ENCODE data around the gene SLC7A5.
"Not testable (repeated sequence)": the region's sequence is repeated elsewhere in the genome, so short reads cannot be mapped to it uniquely, and the experiment has no call there.

Gene SLC7A5

GRCh38 chr16:87897521-87898505 lies 28.5 kb upstream of the SLC7A5 start:
- H3K27ac Mint-ChIP-seq: peak overlapping the region; percentile 95
- peak; percentile 76 for DNase-seq
- peaks cover 64% of the 10 kb centered on the region for H3K4me1 Mint-ChIP-seq
- H3K4me3 Mint-ChIP-seq: peak overlapping the region; percentile 65
- H3K36me3 Mint-ChIP-seq: no peaks in the 10 kb centered on the region
- CTCF ChIA-PET: interaction anchor here (1.5 to 3.3 kb wide), 6 partner anchors 9 to 119 kb away, joined by 3 to 14 read pairs (median 8); no protein-coding TSS in a partner anchor
- H3K27me3 Mint-ChIP-seq: no peaks in the 10 kb centered on the region
- H3K9me3 Mint-ChIP-seq: no peaks in the 10 kb centered on the region

DNA sequence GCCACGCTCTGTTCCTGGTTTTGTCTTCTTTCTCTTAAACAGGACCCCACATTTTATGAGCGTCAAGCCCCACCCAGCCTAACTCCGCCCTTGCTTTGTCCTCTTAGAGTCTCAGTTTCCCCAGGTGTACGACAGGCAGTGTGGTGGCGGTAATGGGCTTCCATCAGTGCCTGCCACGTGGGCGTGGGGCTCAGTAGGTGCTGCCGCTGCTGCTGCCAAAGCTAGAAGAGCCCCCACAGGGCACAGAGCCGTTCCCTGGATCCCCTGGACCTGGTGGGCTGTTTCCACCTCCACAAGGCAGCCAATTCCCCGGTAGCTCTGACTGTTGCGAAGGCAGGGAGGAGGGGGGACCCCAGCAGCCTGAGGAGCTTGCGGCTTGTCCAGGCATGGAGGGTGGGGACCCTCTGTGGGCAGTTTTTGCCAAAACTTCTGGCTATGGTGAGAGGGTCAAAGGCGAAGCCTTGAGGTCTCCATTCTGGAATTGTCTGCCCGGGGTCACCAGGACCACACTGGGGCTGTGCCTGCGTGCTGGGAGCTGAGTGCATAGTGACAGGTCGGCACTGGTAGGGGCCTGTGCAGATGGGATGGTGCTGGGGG lies 27.7 kb upstream of the SLC7A5 start:
- Mint-ChIP-seq H3K4me3 (peak overlapping the region; percentile 65), H3K27ac (peak overlapping the region; percentile 95), H3K4me1 (peaks cover 57% of the 10 kb centered on the region)
- DNase-seq, H3K36me3 Mint-ChIP-seq, H3K27me3 Mint-ChIP-seq, H3K9me3 Mint-ChIP-seq: not testable (repeated sequence)
- CTCF ChIA-PET: interaction anchor here (1.5 to 3.3 kb wide), 7 partner anchors 10 to 118 kb away, joined by 3 to 14 read pairs (median 9); no protein-coding TSS in a partner anchor

DNA sequence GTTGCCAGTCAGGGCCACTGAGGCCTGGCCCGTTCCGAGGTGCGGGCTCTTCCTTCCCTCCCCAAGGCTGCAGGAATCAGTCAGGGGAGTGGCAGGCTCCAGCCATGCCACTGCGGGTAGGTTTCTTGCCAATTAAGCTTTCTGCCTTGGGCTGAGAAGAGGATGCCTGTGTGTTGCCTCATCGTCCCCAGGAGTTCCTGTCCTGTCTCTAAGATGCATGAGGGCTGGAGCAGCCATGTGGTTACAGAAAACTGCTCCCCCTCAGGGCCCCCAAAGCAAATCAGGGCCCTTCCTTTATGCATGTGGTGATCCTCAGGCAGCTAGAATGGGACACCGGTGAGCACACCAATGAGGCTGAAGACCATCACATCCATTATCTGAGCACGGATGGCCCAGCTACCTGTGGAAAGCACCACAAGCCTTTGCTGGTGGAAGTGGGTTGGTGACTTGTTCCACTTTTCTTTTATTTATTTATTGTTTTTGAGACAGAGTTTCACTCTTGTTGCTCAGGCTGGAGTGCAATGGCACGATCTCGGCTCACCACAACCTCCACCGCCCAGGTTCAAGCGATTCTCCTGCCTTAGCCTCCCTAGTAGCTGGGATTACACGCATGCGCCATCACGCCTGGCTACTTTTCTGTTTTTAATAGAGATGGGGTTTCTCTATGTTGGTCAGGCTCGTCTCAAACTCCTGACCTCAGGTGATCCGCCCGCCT lies 27.0 kb upstream of the SLC7A5 start:
- peak overlapping the region; percentile 95 for H3K27ac Mint-ChIP-seq
- peak; percentile 29 for DNase-seq
- not testable (repeated sequence) for H3K36me3 Mint-ChIP-seq, H3K9me3 Mint-ChIP-seq, H3K27me3 Mint-ChIP-seq
- H3K4me3 Mint-ChIP-seq: peak overlapping the region; percentile 36
- CTCF ChIA-PET: interaction anchor here (0.8 to 3.3 kb wide), 12 partner anchors 9 to 118 kb away, joined by 3 to 14 read pairs (median 6); no protein-coding TSS in a partner anchor
- H3K4me1 Mint-ChIP-seq: peaks cover 57% of the 10 kb centered on the region

DNA sequence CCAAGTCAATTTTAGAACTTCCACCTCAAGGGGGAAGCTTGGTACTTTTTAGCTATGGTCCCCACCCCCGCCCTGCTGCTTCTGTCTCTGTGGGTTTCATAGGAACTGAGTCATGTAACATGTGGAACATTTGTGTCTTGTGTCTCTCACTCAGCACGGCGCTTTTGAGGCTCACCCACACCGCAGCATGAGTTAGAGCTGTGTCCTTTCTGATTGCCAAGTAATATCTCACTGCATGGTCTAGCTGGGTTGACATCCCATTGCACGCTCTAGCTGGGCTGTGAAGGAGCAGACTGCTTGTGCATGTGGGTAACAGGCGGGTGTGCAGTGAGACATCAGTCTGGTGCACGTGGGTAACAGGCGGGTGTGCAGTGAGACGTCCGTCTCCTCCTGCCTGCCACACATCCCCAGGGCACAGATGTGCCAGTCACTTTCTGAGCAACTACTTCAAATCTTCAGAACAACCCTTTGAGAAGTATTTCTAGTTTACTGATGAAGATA lies 26.4 kb upstream of the SLC7A5 start:
- CTCF ChIA-PET: interaction anchor here (0.7 to 3.3 kb wide), 11 partner anchors 10 to 117 kb away, joined by 3 to 14 read pairs (median 3); no protein-coding TSS in a partner anchor
- Mint-ChIP-seq H3K9me3 (no peaks in the 10 kb centered on the region), H3K36me3 (no peaks in the 10 kb centered on the region)

DNA sequence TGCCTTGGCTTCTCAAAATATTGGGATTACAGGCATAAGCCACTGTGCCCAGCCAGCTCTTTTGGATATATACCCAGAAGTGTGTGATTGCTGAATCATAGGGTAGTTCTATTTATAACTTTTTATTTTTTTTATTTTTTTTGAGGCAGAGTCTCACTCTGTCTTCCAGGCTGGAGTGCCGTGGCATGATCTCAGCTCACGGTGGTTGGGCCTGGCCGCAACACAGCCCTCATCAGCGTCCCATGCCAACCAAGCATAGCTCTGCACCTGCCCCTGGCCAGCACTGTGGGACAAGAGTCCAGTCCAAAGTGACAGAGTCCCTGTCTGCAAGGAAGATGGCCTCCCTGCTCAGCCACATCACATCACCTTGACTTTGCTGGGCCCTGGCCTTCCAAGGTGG lies 24.7 kb upstream of the SLC7A5 start:
- CTCF ChIA-PET: interaction anchor here (1.7 to 2.6 kb wide), 2 partner anchors 12 to 16 kb away, joined by 3 to 7 read pairs; no protein-coding TSS in a partner anchor
- not testable (repeated sequence) for H3K27ac Mint-ChIP-seq, H3K27me3 Mint-ChIP-seq, H3K9me3 Mint-ChIP-seq, H3K4me3 Mint-ChIP-seq, H3K36me3 Mint-ChIP-seq, DNase-seq
- peaks cover 55% of the 10 kb centered on the region for H3K4me1 Mint-ChIP-seq

More for the DNA sequence above, 26.4 kb upstream of the SLC7A5 start:
- Mint-ChIP-seq H3K4me1 (peaks cover 57% of the 10 kb centered on the region), H3K27ac (peak overlapping the region; percentile 95), H3K4me3 (peak overlapping the region; percentile 36), H3K27me3 (no peaks in the 10 kb centered on the region)
- DNase-seq: peak; percentile 87

GRCh38 chr16:87891764-87892163 lies 22.5 kb upstream of the SLC7A5 start:
- Mint-ChIP-seq H3K9me3 (peaks cover 7% of the 10 kb centered on the region), H3K27ac (no peak overlapping the region), H3K4me3 (no peak overlapping the region), H3K4me1 (peaks cover 34% of the 10 kb centered on the region), H3K27me3 (no peaks in the 10 kb centered on the region), H3K36me3 (peaks cover 2% of the 10 kb centered on the region)
- DNase-seq: no peak
- CTCF ChIA-PET: interaction anchor here (1.2 to 1.4 kb wide), 2 partner anchors 34 to 113 kb away, joined by 3 read pairs; no protein-coding TSS in a partner anchor

- not testable (repeated sequence) for H3K27me3 Mint-ChIP-seq
- CTCF ChIA-PET: interaction anchor here (1.2 kb wide), 1 partner anchor 13 kb away, joined by 4 read pairs; no protein-coding TSS in a partner anchor
Measured at GRCh38 chr16:87889762-87890161, 20.5 kb upstream of the SLC7A5 start.

DNA sequence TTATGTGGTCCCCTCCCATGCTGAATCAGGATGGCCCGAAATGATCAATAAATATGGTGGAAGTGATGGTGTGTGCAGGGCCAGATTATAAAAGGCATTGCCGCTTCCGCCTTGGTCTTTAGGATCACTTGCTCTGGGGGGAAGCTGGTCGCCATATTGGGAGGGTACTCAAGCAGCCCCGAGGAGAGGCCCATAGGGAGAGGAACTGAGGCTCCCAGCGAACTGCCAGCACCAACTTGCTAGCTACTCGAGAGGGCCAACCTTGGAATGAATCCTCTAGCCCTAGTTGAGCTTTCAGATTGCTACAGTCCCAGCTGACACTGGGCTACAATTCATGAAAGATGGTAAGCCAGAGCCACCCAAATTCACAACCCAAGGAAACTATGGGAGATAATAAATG lies 19.0 kb upstream of the SLC7A5 start:
- H3K27ac Mint-ChIP-seq, DNase-seq, H3K4me3 Mint-ChIP-seq, H3K9me3 Mint-ChIP-seq, H3K4me1 Mint-ChIP-seq, H3K36me3 Mint-ChIP-seq: not testable (repeated sequence)
- CTCF ChIA-PET: interaction anchor here (0.9 to 1.2 kb wide), 2 partner anchors 12 to 109 kb away, joined by 3 to 4 read pairs; no protein-coding TSS in a partner anchor
- H3K27me3 Mint-ChIP-seq: peaks cover 12% of the 10 kb centered on the region

More at GRCh38 chr16:87889762-87890161, 20.5 kb upstream of the SLC7A5 start:
- H3K4me3 Mint-ChIP-seq, H3K9me3 Mint-ChIP-seq, H3K36me3 Mint-ChIP-seq, H3K27ac Mint-ChIP-seq: not testable (repeated sequence)
- H3K4me1 Mint-ChIP-seq: peaks cover 15% of the 10 kb centered on the region
- DNase-seq: peak; percentile 41

GRCh38 chr16:87887931-87888330 lies 18.6 kb upstream of the SLC7A5 start:
- H3K4me3 Mint-ChIP-seq, H3K27ac Mint-ChIP-seq, H3K9me3 Mint-ChIP-seq, H3K36me3 Mint-ChIP-seq, H3K4me1 Mint-ChIP-seq, CTCF ChIA-PET, DNase-seq: not testable (repeated sequence)
- peaks cover 13% of the 10 kb centered on the region for H3K27me3 Mint-ChIP-seq

DNA sequence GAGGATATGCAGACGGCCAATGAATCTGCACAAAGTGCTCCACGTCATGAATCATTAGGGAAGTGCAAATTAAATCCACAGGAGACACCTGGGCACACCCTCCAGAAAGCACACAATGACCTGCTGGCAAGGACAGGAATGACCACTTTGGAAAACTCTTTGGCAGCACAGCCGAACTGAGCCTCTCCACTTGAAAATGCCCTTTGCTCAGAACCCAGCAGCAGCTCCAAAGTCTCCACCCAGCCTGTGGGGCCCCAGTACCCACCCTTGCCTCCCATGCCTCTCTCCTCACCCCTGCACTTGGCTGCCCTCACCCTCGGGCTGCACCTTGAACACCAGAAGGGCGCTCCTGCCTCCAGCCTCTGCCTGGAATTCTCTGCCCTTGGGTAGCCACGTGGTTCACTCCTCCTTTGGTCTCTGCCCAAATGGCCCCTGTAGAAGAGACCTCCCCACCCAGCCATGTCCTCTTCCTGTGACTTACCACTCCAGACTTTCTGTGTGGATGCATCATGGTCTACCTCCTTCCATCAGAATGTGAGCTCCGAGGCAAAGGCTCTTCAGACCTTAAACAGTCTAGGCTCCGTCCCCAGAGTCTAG lies 16.2 kb upstream of the SLC7A5 start:
- not testable (repeated sequence) for H3K4me1 Mint-ChIP-seq, H3K36me3 Mint-ChIP-seq, H3K27ac Mint-ChIP-seq, H3K9me3 Mint-ChIP-seq, H3K4me3 Mint-ChIP-seq, DNase-seq
- peaks cover 38% of the 10 kb centered on the region for H3K27me3 Mint-ChIP-seq
- CTCF ChIA-PET: interaction anchor here (1.1 kb wide), 1 partner anchor 106 kb away, joined by 3 read pairs; no protein-coding TSS in a partner anchor

DNA sequence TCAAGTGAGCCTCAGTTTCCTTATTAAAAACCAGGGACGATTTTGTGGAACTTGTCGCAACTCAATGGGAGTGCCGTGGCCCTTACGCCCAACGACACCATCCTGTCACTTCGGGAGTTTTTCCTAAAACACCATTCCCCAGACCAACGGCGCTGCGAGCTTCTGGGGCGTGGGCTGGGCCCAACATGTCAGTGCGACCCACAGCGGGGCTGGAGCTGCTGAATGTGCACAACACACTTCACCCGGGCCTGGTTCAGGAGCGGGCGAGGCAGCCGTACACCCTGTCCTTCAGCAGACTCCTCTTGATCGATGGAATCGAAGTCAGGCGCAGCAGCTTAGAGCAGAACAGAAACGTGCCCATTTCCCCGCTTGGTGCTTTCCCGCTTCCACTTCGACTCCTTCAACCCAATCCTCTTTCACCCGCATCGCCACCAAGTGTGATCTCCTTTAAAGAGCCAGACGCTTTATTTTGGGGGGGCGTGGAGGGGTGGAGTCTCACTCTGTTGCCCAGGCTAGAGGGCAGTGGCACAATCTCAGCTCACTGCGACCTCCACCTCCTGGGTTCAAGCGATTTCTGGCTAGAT lies 13.2 kb upstream of the SLC7A5 start:
- peaks cover 7% of the 10 kb centered on the region for H3K9me3 Mint-ChIP-seq
- H3K4me1 Mint-ChIP-seq: no peaks in the 10 kb centered on the region
- no peaks in the 10 kb centered on the region for H3K36me3 Mint-ChIP-seq
- no peak overlapping the region for H3K27ac Mint-ChIP-seq
- CTCF ChIA-PET: interaction anchor here (1.1 kb wide), 1 partner anchor 11 kb away, joined by 3 read pairs; no protein-coding TSS in a partner anchor
- no peak for DNase-seq
- no peak overlapping the region for H3K4me3 Mint-ChIP-seq
- peaks cover 55% of the 10 kb centered on the region for H3K27me3 Mint-ChIP-seq

- DNase-seq: no peak
- Mint-ChIP-seq H3K27me3 (peaks cover 55% of the 10 kb centered on the region), H3K9me3 (peaks cover 7% of the 10 kb centered on the region), H3K36me3 (no peaks in the 10 kb centered on the region), H3K4me3 (no peak overlapping the region), H3K27ac (no peak overlapping the region), H3K4me1 (no peaks in the 10 kb centered on the region)
- CTCF ChIA-PET: interaction anchor here (0.9 kb wide), 1 partner anchor 10 kb away, joined by 3 read pairs; no protein-coding TSS in a partner anchor
Measured at GRCh38 chr16:87881324-87882200, 12.3 kb upstream of the SLC7A5 start.

Measured in activated naive CD4-positive, alpha-beta T cell treated with anti-CD3 and anti-CD28 coated beads, Interleukin-2, amount 10 ng/mL, durations not matched to agents 7 days and 5 days (primary cell).